PC-9 (cell line): ENCODE measurements around the gene UFD1. TPM values are rescaled to one million over a fixed set of nuclear protein-coding genes. Genes with fewer than 3 reads are reported as not detected.

Experiments used
- BruUV-seq: library from RNA; stranded (reverse); fragments of 400-500 nt; replicated peaks from 2 replicates; lab custom pipeline; 2021; lab: Mats Ljungman, UMichigan
- CTCF ChIA-PET: fragments of 300-600 bp; sonication (Branson Sonifier 250); formaldehyde crosslinking; loops from one replicate; lab custom pipeline; 2022; ENCODE audit warnings: antibody characterized with exemption; lab: Charles Lee
- POLR2A ChIA-PET: fragments of 300-600 bp; sonication (Branson Sonifier 250); formaldehyde crosslinking; loops from one replicate; lab custom pipeline; 2022; ENCODE audit warnings: antibody characterized with exemption; ENCODE audit not compliant: unreplicated experiment; lab: Charles Lee
- DNase-seq, 2 experiments: peaks; one replicate each; pipeline versions ENCODE4 v3.0.0 to v3.0.0-alpha.2; 2015 to 2022; ENCODE audit warnings: mixed read lengths in 1 of 2
- H2AFZ ChIP-seq: fragments of 200-600 bp; sonication (generic); 2 replicates; pipeline ENCODE4 v1.8.1; 2017; ENCODE audit warnings: antibody characterized with exemption
- H3F3A ChIP-seq: fragments of 200-600 bp; sonication (generic); 2 replicates; pipeline ENCODE4 v1.8.1; 2017; ENCODE audit warnings: antibody characterized with exemption, mild to moderate bottlenecking, low read depth; ENCODE audit not compliant: insufficient read depth
- H3K27ac ChIP-seq: fragments of 200-600 bp; sonication (generic); 2 replicates; pipeline ENCODE4 v1.6.1; 2016; ENCODE audit warnings: mixed run types
- H3K27me3 ChIP-seq: fragments of 200-600 bp; sonication (generic); 2 replicates; pipeline ENCODE4 v1.6.1; 2016; ENCODE audit warnings: low read depth, mixed run types; ENCODE audit not compliant: insufficient read depth
- H3K36me3 ChIP-seq: fragments of 200-600 bp; sonication (generic); 2 replicates; pipeline ENCODE4 v1.6.1; 2016; ENCODE audit warnings: low read depth, mixed run types
- H3K4me1 ChIP-seq: fragments of 200-600 bp; sonication (generic); replicated peaks from 2 replicates; pipeline ENCODE4 v1.6.1; 2016; ENCODE audit warnings: mixed run types; ENCODE audit not compliant: insufficient read depth
- H3K4me2 ChIP-seq: fragments of 200-600 bp; sonication (generic); 2 replicates; pipeline ENCODE4 v1.6.1; 2017; ENCODE audit warnings: mixed run types
- H3K4me3 ChIP-seq: fragments of 200-600 bp; sonication (generic); 2 replicates; pipeline ENCODE4 v1.6.1; 2016; ENCODE audit warnings: mixed run types
- H3K79me2 ChIP-seq: fragments of 200-600 bp; sonication (generic); 2 replicates; pipeline ENCODE4 v1.6.1; 2017; ENCODE audit warnings: low read depth, mixed run types
- H3K9me2 ChIP-seq: fragments of 200-600 bp; sonication (generic); 2 replicates; pipeline ENCODE4 v1.8.1; 2017; ENCODE audit warnings: mild to moderate bottlenecking; ENCODE audit not compliant: insufficient read depth
- H3K9me3 ChIP-seq: fragments of 200-600 bp; sonication (generic); 2 replicates; pipeline ENCODE4 v1.8.1; 2016; ENCODE audit warnings: low read depth; ENCODE audit not compliant: insufficient read depth
- H4K20me1 ChIP-seq: fragments of 200-600 bp; sonication (generic); 2 replicates; pipeline ENCODE4 v1.8.1; 2017; ENCODE audit not compliant: insufficient read depth
- EZH2 ChIP-seq: fragments of 200-600 bp; sonication (generic); IDR thresholded peaks from 2 replicates; pipeline ENCODE4 v1.8.0; 2017; ENCODE audit warnings: antibody characterized with exemption, low read depth
- intact Hi-C: fragments of 100-400 bp; cut with micrococcal nuclease; formaldehyde crosslinking; loops from one replicate; pipeline ENCODE4 v1.10.0; 2022; ENCODE audit not compliant: unreplicated experiment
- total RNA-seq: library from RNA; stranded (reverse); gene quantifications from 2 replicates; pipeline ENCODE4 v1.2.3, GENCODE V29; 2021
- TF ChIP-seq, protein P1 (sequence below): fragments of 200-600 bp; sonication (generic); conservative IDR thresholded peaks from 2 replicates; pipeline ENCODE4 v1.6.1; 2017; ENCODE audit warnings: mixed run types, antibody characterized with exemption, mild to moderate bottlenecking, moderate library complexity

Gene UFD1
- total RNA-seq, 1 experiment from 2014 or later = 66.9 TPM

DNA sequence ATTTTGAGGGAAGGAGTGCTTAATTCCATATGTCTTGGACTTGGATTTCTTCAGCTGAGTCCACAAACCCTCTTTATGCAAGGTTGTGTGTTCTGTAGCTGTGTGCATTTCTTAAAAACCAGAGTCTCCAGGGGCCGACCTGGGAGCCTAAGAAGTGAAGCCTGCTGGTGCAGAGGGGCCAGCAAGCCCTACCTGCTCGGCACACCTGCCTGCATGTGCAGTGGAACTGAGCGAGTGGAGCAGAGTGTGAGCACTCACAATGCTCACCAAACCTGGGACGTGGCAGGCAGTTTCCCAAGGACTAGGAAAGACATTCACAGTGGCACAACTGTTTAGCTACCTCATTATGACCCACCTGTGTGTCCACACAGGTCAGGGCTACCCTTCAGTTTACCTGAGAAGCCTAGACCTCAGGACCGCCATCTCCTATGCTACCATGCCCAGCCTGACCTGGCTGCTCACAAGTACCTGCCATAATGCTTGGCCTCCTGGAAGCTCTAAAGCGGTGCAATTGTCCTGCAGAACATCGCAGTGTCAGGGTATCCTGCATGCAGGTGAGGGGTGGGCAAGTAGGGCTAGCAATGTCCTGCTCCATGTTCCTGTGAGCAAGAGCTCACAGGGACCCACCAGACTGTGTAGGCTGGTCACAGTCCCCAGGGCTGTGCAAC is 35.3 kb downstream of the UFD1 start:
- DNase-seq = no peak
- Histone ChIP-seq H3K9me3 (no peaks in the 10 kb centered on the region), H3K9me2 (no peaks in the 10 kb centered on the region), H4K20me1 (no peaks in the 10 kb centered on the region), H3K27me3 (no peaks in the 10 kb centered on the region), H3K36me3 (no peaks in the 10 kb centered on the region), H3F3A (no peaks in the 10 kb centered on the region), H3K79me2 (peaks cover 20% of the 10 kb centered on the region), H3K4me3 (no peak overlapping the region), H2AFZ (no peak overlapping the region), H3K27ac (no peak overlapping the region), H3K4me1 (peaks cover 5% of the 10 kb centered on the region), H3K4me2 (no peak overlapping the region)
- no peak for TF ChIP-seq EZH2
- TF ChIP-seq, protein P1, sequence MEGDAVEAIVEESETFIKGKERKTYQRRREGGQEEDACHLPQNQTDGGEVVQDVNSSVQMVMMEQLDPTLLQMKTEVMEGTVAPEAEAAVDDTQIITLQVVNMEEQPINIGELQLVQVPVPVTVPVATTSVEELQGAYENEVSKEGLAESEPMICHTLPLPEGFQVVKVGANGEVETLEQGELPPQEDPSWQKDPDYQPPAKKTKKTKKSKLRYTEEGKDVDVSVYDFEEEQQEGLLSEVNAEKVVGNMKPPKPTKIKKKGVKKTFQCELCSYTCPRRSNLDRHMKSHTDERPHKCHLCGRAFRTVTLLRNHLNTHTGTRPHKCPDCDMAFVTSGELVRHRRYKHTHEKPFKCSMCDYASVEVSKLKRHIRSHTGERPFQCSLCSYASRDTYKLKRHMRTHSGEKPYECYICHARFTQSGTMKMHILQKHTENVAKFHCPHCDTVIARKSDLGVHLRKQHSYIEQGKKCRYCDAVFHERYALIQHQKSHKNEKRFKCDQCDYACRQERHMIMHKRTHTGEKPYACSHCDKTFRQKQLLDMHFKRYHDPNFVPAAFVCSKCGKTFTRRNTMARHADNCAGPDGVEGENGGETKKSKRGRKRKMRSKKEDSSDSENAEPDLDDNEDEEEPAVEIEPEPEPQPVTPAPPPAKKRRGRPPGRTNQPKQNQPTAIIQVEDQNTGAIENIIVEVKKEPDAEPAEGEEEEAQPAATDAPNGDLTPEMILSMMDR = no peak
- intact Hi-C loops = no loop called here
- CTCF ChIA-PET = no interaction called here
- no TSS peak for BruUV-seq
- POLR2A ChIA-PET = interaction anchor here (0.6 kb wide), 1 partner anchor 299 kb away, joined by 4 read pairs; the partner anchor contains the start of gene ESS2

GRCh38 chr22:19442166-19442565 is 36.8 kb downstream of the UFD1 start:
- intact Hi-C loops = no loop called here
- CTCF ChIA-PET = no interaction called here
- H3K79me2 ChIP-seq = peaks cover 20% of the 10 kb centered on the region

DNA sequence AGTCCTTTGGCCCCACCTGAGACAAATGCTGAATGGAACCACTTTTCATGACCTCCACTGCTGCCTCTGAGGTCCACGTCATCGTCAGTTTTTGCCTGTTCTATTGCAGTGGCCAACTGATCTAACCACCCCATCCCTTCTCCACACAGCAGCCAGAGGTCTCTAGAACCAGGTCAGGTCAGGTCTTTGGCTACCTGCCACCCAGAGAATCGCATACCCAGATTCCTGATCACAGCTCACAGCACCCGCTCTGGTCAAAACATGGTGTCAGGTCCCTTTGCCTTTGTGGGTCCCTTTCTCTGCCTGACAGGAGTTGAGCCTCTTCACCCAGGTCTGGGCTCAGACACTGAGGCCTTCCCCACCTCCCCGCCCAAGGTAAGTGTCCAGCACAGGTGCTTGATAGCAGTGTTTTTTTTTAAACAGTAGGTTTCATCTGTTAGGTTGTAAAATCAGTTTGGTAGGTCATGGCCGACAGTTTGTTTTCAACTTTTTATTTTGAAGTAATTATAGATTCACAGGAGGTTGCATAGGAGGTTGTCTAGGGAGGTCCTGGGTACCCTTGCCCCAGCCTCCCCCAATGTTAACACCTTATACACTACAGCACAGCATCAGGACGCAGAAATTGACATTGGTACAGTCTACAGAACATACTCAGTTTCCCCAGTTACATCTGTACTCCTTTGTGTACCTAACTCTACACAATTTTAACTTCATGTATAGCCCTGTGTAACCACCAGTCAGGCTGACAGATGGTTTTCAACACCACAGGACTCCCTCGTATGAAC is 38.4 kb downstream of the UFD1 start:
- Histone ChIP-seq H3K36me3 (no peaks in the 10 kb centered on the region), H3K27me3 (no peaks in the 10 kb centered on the region), H3K4me2 (no peak overlapping the region), H4K20me1 (no peaks in the 10 kb centered on the region), H3K9me3 (no peaks in the 10 kb centered on the region), H2AFZ (no peak overlapping the region), H3K79me2 (peaks cover 7% of the 10 kb centered on the region; the same call in 1 of the 2 replicates), H3K4me1 (no peaks in the 10 kb centered on the region), H3F3A (no peaks in the 10 kb centered on the region), H3K4me3 (no peak overlapping the region), H3K27ac (no peak overlapping the region), H3K9me2 (no peaks in the 10 kb centered on the region)
- POLR2A ChIA-PET = no interaction called here
- CTCF ChIA-PET = no interaction called here
- BruUV-seq = no TSS peak
- no peak for TF ChIP-seq EZH2
- TF ChIP-seq, protein P1 = no peak
- intact Hi-C loops = no loop called here
- DNase-seq = no peak

More at GRCh38 chr22:19442166-19442565, 36.8 kb downstream of the UFD1 start:
- Histone ChIP-seq H4K20me1 (no peaks in the 10 kb centered on the region), H3K4me3 (no peak overlapping the region), H3K9me3 (no peaks in the 10 kb centered on the region), H3K27me3 (no peaks in the 10 kb centered on the region), H3K36me3 (no peaks in the 10 kb centered on the region), H3K4me2 (no peak overlapping the region), H3K4me1 (peaks cover 5% of the 10 kb centered on the region), H2AFZ (no peak overlapping the region), H3F3A (no peaks in the 10 kb centered on the region), H3K27ac (no peak overlapping the region), H3K9me2 (no peaks in the 10 kb centered on the region)
- POLR2A ChIA-PET = interaction anchor here (0.5 kb wide), 1 partner anchor 9 kb away, joined by 3 read pairs; no protein-coding TSS in a partner anchor
- no peak for DNase-seq
- BruUV-seq = no TSS peak
- TF ChIP-seq EZH2 = no peak
- TF ChIP-seq, protein P1 = no peak
